Mesodermal cell (in vitro differentiated cells): Measurements from ENCODE around the gene AFG1L.
"Not testable (repeated sequence)": the region's sequence is repeated elsewhere in the genome, so short reads cannot be mapped to it uniquely, and the experiment has no call there.

ENCODE experiments used
- H3K27ac ChIP-seq: 2 replicates; pipeline ENCODE4 v1.7.0; 2013; ENCODE audit warnings: mild to moderate bottlenecking, low read depth, low read length, moderate library complexity; ENCODE audit not compliant: severe bottlenecking
- H3K36me3 ChIP-seq: 2 replicates; pipeline ENCODE4 v1.7.1; 2013; ENCODE audit warnings: mild to moderate bottlenecking, low read length, moderate library complexity; ENCODE audit not compliant: control insufficient read depth, insufficient read depth
- H3K4me1 ChIP-seq: one replicate; pipeline ENCODE4 v1.7.1; 2013; ENCODE audit warnings: mild to moderate bottlenecking, low read length; ENCODE audit not compliant: insufficient read depth, control insufficient read depth, poor library complexity, severe bottlenecking
- H3K4me3 ChIP-seq: 2 replicates; pipeline ENCODE4 v1.7.0; 2013; ENCODE audit warnings: low read length, control low read depth, mild to moderate bottlenecking; ENCODE audit not compliant: insufficient read depth, poor library complexity, severe bottlenecking; ENCODE audit errors: extremely low read depth
- H3K9me3 ChIP-seq: 2 replicates; pipeline ENCODE4 v1.7.1; 2013; ENCODE audit warnings: mild to moderate bottlenecking, low read length, moderate library complexity; ENCODE audit not compliant: control insufficient read depth
- WGBS, 2 experiments: methylation state at CpG; one replicate each; pipeline ENCODE4 v1.1.5; 2013; ENCODE audit warnings: missing lambda C conversion rate in 2 of 2; ENCODE audit not compliant: insufficient coverage in 2 of 2; 5-methylcytosine and 5-hydroxymethylcytosine counted together

The AFG1L gene

DNA sequence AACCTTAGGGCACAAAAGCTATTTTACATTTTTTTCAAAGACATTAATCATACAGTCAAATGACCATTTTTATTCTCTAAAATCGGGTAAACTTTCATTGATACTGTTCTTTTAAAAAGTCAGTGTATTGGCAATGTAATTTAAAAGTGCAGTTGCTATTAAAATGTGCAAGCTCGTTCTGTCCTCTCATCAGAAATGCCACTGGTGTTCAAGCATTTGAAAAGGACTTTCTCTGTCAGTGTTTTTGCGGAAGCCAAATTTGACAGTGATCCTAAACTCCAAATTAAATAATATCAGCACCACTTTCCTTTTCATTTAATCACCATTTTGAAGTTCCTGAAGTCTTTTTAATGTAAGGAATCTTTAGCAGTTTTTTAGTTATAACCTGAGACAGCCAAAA, 69.6 kb downstream of the AFG1L start:
- no peak overlapping the region for H3K27ac ChIP-seq
- H3K4me1 ChIP-seq: peaks cover 22% of the 10 kb centered on the region
- H3K4me3 ChIP-seq: no peak overlapping the region
- H3K9me3 ChIP-seq: no peaks in the 10 kb centered on the region
- WGBS, 2 experiments: 100% methylated on average over 2 of the region's 3 CpGs; no CpG with 5 or more reads in 1 of the 2 experiments
- no peaks in the 10 kb centered on the region for H3K36me3 ChIP-seq

DNA sequence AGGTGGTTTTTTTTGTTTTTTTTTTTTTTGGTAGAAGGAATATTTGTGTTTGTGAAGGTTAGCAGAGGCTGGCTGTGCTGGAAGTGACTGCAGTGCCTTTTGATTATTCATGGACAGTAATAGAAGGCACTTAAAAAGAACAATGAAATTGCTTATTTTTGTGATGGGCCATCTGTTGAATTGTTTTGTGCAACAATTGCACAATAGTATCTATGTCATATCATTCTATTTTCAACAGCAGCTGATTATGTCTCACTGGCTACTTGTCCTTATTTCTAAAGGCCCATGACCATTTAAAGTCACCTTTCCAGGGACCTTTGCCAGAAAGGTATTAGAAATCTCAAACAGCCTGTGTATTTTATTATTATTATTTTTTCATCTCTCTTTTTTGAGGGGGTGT, 70.6 kb downstream of the AFG1L start:
- Histone ChIP-seq H3K4me3 (no peak overlapping the region), H3K36me3 (no peaks in the 10 kb centered on the region), H3K27ac (no peak overlapping the region), H3K9me3 (no peaks in the 10 kb centered on the region), H3K4me1 (peaks cover 12% of the 10 kb centered on the region)

DNA sequence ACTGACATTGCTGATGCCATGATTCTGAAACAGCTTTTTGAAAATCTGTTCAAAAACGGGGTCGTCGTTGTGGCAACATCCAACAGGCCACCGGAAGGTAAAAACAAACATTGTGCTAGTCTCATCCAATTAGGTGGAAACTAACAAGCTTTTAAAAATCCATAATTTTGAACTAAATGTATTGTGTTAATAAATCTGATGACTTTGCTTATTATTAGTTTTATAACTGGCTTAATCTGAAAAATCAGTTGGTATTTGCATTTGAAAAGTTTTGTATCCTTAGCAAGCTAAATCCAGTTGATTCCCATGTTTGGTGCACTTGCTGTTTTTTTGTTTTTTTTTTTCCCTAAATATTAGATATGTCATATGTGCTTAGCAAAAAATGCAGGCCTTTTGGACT, 71.4 kb downstream of the AFG1L start:
- Histone ChIP-seq H3K9me3 (no peaks in the 10 kb centered on the region), H3K27ac (no peak overlapping the region), H3K4me3 (no peak overlapping the region), H3K4me1 (peaks cover 5% of the 10 kb centered on the region), H3K36me3 (no peaks in the 10 kb centered on the region)
- 92 to 95% methylated on average over 3 of the region's 4 CpGs for WGBS, 2 experiments

DNA sequence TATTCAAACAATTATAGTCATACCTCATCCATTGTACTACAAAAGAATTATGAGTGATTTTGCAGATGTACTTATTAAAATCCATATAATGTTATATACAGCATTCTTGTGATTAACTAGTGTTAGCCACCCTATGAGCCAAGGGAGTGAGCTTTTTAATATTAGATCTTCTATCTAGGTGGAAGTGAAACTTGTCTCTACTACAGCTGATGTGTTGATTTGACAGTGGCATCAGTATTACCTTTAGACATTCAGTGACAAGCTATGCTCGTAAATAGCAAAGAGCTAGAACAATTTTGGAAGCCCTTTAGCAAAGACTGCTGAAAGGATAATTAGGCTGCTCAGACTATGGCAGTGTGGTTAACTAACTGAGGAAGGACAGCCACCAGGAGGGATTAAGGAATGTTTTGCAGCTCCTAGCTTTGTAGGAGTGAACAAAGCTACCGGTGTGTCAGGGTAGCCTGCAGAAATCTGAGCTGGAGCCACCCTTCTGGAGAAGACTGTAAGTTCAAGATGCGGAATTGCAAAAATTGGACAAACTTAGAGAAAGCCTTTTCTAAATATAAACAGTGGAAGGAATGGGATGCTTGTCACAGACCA, 73.7 kb downstream of the AFG1L start:
- no peak overlapping the region for H3K4me3 ChIP-seq
- no peaks in the 10 kb centered on the region for H3K9me3 ChIP-seq
- no peaks in the 10 kb centered on the region for H3K4me1 ChIP-seq
- H3K27ac ChIP-seq: no peak overlapping the region
- H3K36me3 ChIP-seq: no peaks in the 10 kb centered on the region
- WGBS, 2 experiments: 76 to 93% methylated on average over 2 of the region's 3 CpGs

- no peak overlapping the region for H3K27ac ChIP-seq
- no peaks in the 10 kb centered on the region for H3K36me3 ChIP-seq
- H3K4me1 ChIP-seq: peaks cover 6% of the 10 kb centered on the region
- no CpG with 5 or more reads among the region's 3 CpGs for WGBS, 2 experiments
- no peaks in the 10 kb centered on the region for H3K9me3 ChIP-seq
- H3K4me3 ChIP-seq: no peak overlapping the region
Observed at GRCh38 chr6:108380876-108381275, 86.0 kb downstream of the AFG1L start.

GRCh38 chr6:108383981-108384380, 89.1 kb downstream of the AFG1L start:
- H3K4me1 ChIP-seq: peaks cover 6% of the 10 kb centered on the region
- 100% methylated on average over 1 of the region's 1 CpG for WGBS, 2 experiments
- H3K36me3 ChIP-seq: no peaks in the 10 kb centered on the region
- no peak overlapping the region for H3K27ac ChIP-seq
- H3K4me3 ChIP-seq: no peak overlapping the region
- H3K9me3 ChIP-seq: no peaks in the 10 kb centered on the region

GRCh38 chr6:108389190-108389589, 94.3 kb downstream of the AFG1L start:
- H3K4me3 ChIP-seq, H3K27ac ChIP-seq, H3K4me1 ChIP-seq, H3K9me3 ChIP-seq, H3K36me3 ChIP-seq: not testable (repeated sequence)
- 100% methylated on average over 2 of the region's 4 CpGs; no CpG with 5 or more reads in 1 of the 2 experiments for WGBS, 2 experiments

- Histone ChIP-seq H3K9me3 (no peaks in the 10 kb centered on the region), H3K27ac (no peak overlapping the region), H3K36me3 (no peaks in the 10 kb centered on the region), H3K4me3 (no peak overlapping the region), H3K4me1 (no peaks in the 10 kb centered on the region)
- 100% methylated on average over 1 of the region's 2 CpGs; no CpG with 5 or more reads in 1 of the 2 experiments for WGBS, 2 experiments
Observed at GRCh38 chr6:108395297-108395696, 100.4 kb downstream of the AFG1L start.

- no peaks in the 10 kb centered on the region for H3K36me3 ChIP-seq
- H3K27ac ChIP-seq: no peak overlapping the region
- H3K4me3 ChIP-seq: no peak overlapping the region
- H3K9me3 ChIP-seq: no peaks in the 10 kb centered on the region
- H3K4me1 ChIP-seq: no peaks in the 10 kb centered on the region
- WGBS, 2 experiments: no CpG with 5 or more reads among the region's 3 CpGs
Observed at GRCh38 chr6:108403236-108403635, 108.4 kb downstream of the AFG1L start.

DNA sequence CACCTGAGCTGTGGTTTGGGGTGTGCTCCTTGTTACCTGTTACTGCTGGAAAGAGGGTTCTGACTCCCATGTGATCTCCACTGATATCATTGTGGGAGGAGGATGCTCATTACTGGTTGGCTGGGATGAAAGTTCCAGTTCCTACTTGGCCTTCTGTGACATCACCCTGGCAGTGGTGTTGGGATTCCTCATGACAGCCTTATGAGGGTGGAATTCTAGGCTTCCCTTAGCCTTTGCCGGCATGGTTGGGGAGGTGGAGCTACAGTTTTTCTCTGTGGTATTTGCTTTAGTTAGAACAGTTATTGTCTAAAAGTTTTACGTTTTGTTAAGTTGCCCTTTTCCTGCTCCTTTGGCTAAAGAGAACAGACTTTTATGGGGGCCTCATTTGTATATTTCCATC, 112.1 kb downstream of the AFG1L start:
- 100% methylated on average over 1 of the region's 2 CpGs; no CpG with 5 or more reads in 1 of the 2 experiments for WGBS, 2 experiments
- Histone ChIP-seq H3K4me1 (no peaks in the 10 kb centered on the region), H3K9me3 (no peaks in the 10 kb centered on the region), H3K27ac (no peak overlapping the region), H3K4me3 (no peak overlapping the region), H3K36me3 (no peaks in the 10 kb centered on the region)

DNA sequence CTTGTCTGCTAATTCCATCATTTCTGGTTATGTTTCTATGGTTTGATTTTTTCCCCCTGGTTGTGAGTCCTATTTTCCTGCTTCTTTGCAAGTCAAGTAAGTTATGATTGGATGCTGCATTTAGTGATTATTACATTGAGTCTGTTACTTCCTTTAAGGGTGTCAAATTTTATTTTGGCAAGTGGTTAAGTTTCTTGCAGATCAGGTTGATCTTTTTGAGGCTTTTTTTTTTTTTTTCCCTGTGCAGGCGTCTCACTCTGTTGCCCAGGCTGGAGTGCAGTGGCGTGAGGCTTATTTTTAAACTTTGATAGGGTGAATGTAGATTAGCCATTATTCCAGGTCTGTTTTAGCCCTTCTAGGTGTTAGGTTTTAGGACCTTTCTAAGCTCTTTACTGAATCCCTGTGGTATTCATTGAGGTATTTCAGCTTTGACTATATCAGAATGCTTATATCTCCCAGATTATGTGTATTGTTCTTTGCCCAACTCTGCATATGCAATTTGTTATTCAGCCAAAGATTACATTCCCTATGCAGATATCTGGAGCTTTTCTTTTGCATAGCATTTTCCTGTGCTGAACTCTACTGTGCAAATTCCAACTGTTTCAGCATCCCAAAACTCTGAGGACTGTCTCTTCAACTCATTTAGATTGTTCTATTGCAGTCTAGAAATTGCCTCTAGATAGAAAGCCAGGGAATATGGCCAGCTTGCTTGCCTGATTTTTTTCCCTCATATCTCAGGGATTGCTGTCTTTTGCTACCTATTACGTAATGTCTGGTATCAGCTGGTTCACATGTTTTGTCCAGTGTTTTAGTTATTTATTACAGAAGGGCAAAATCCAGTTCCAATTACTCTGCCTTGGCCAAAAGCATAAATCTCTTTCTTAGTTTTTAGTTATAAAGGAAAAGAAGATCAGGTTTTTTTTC, 113.3 kb downstream of the AFG1L start:
- Histone ChIP-seq H3K27ac (no peak overlapping the region), H3K36me3 (no peaks in the 10 kb centered on the region), H3K4me3 (no peak overlapping the region), H3K4me1 (no peaks in the 10 kb centered on the region), H3K9me3 (no peaks in the 10 kb centered on the region)
- WGBS, 2 experiments: no CpG with 5 or more reads among the region's 3 CpGs
